ENCODE results near the gene EXTL1.

Gene EXTL1

GRCh38 chr1:26041978-26042377, 20.4 kb downstream of the EXTL1 start:
- TF ChIP-seq Cebpa-rat (IDR thresholded peaks at IDR 0.05), result no peak
- Histone ChIP-seq H3K4me1 (peaks cover 0 to 17% (median 4%) of the 10 kb centered on the region in 10 experiments; a peak in 8 of 20 replicates), H3K9ac (no peak overlapping the region), H3K27ac (no peak overlapping the region), H4K20me1 (peaks cover 0 to 16% (median 0%) of the 10 kb centered on the region in 11 experiments; a peak in 6 of 22 replicates), H3K4me3 (no peak overlapping the region), H3K9me3 (replicated peaks in 1 of 11) (no peaks in the 10 kb centered on the region), H3K36me3 (no peaks in the 10 kb centered on the region), H3K27me3 (peaks cover 31 to 51% (median 43%) of the 10 kb centered on the region in 11 experiments), H3K4me2 (no peak overlapping the region)

- peaks cover 0 to 16% (median 0%) of the 10 kb centered on the region in 11 experiments; a peak in 6 of 22 replicates for H4K20me1 ChIP-seq
- no peak overlapping the region for H3K9ac ChIP-seq
- no peak for TF ChIP-seq Cebpa-rat (IDR thresholded peaks at IDR 0.05)
- peaks cover 0 to 5% (median 0%) of the 10 kb centered on the region in 10 experiments; a peak in 4 of 20 replicates for H3K4me1 ChIP-seq
- H3K27ac ChIP-seq, result no peak overlapping the region
- H3K4me3 ChIP-seq, result no peak overlapping the region
- peaks cover 49 to 69% (median 61%) of the 10 kb centered on the region in 11 experiments for H3K27me3 ChIP-seq
- no peaks in the 10 kb centered on the region for H3K9me3 ChIP-seq (replicated peaks in 1 of 11)
- no peak overlapping the region for H3K4me2 ChIP-seq
- no peaks in the 10 kb centered on the region for H3K36me3 ChIP-seq
Measured at GRCh38 chr1:26043765-26044164, 22.2 kb downstream of the EXTL1 start.

- no peak for TF ChIP-seq Cebpa-rat (IDR thresholded peaks at IDR 0.05)
- no peak overlapping the region for H3K9ac ChIP-seq
- H3K4me2 ChIP-seq, result no peak overlapping the region
Measured at GRCh38 chr1:26044414-26044813, 22.8 kb downstream of the EXTL1 start.

GRCh38 chr1:26044971-26045721, 23.6 kb downstream of the EXTL1 start:
- Histone ChIP-seq H3K27ac (no peak overlapping the region), H4K20me1 (peaks cover 0 to 16% (median 0%) of the 10 kb centered on the region in 11 experiments; a peak in 6 of 22 replicates), H3K27me3 (peaks cover 51 to 81% (median 70%) of the 10 kb centered on the region in 11 experiments), H3K9ac (no peak overlapping the region), H3K36me3 (no peaks in the 10 kb centered on the region), H3K4me2 (no peak overlapping the region), H3K9me3 (replicated peaks in 1 of 11) (no peaks in the 10 kb centered on the region), H3K4me1 (peaks cover 0 to 9% (median 0%) of the 10 kb centered on the region in 10 experiments; a peak in 3 of 20 replicates), H3K4me3 (no peak overlapping the region)
- TF ChIP-seq Cebpa-rat (IDR thresholded peaks at IDR 0.05), result no peak

More at GRCh38 chr1:26044414-26044813, 22.8 kb downstream of the EXTL1 start:
- peaks cover 51 to 75% (median 66%) of the 10 kb centered on the region in 11 experiments for H3K27me3 ChIP-seq
- no peak overlapping the region for H3K27ac ChIP-seq
- no peaks in the 10 kb centered on the region for H3K36me3 ChIP-seq
- no peaks in the 10 kb centered on the region for H3K9me3 ChIP-seq (replicated peaks in 1 of 11)
- H4K20me1 ChIP-seq, result peaks cover 0 to 16% (median 0%) of the 10 kb centered on the region in 11 experiments; a peak in 6 of 22 replicates
- H3K4me3 ChIP-seq, result no peak overlapping the region
- peaks cover 0 to 5% (median 2%) of the 10 kb centered on the region in 10 experiments; a peak in 7 of 20 replicates for H3K4me1 ChIP-seq

- Histone ChIP-seq H4K20me1 (peaks cover 0 to 16% (median 0%) of the 10 kb centered on the region in 11 experiments; a peak in 6 of 22 replicates), H3K9me3 (replicated peaks in 1 of 11) (no peaks in the 10 kb centered on the region), H3K9ac (no peak within 1 kb of the TSS), H3K27ac (no peak within 1 kb of the TSS), H3K4me2 (no peak within 1 kb of the TSS), H3K36me3 (no peaks in the 10 kb centered on the region), H3K27me3 (peaks cover 51 to 83% (median 70%) of the 10 kb centered on the region in 11 experiments), H3K4me1 (peaks cover 0 to 9% (median 0%) of the 10 kb centered on the region in 10 experiments; a peak in 3 of 20 replicates), H3K4me3 (no peak within 1 kb of the TSS)
- TF ChIP-seq Cebpa-rat (IDR thresholded peaks at IDR 0.05), result no peak
Measured at GRCh38 chr1:26045722-26046245, 24.2 kb downstream of the EXTL1 start, which contains the start of gene SLC30A2. TSS of gene SLC30A2 (minus strand) at chr1:26046118. CDS start at chr1:26045896, 222 bp downstream.

GRCh38 chr1:26046246-26047095, 24.9 kb downstream of the EXTL1 start:
- no peak overlapping the region for H3K9ac ChIP-seq
- TF ChIP-seq Cebpa-rat (IDR thresholded peaks at IDR 0.05), result no peak
- no peaks in the 10 kb centered on the region for H3K36me3 ChIP-seq
- peaks cover 51 to 83% (median 70%) of the 10 kb centered on the region in 11 experiments for H3K27me3 ChIP-seq
- no peak overlapping the region for H3K4me2 ChIP-seq
- no peak overlapping the region for H3K27ac ChIP-seq
- peaks cover 0 to 9% (median 0%) of the 10 kb centered on the region in 10 experiments; a peak in 4 of 20 replicates for H3K4me1 ChIP-seq
- peaks cover 0 to 16% (median 0%) of the 10 kb centered on the region in 11 experiments; a peak in 6 of 22 replicates for H4K20me1 ChIP-seq
- H3K9me3 ChIP-seq (replicated peaks in 1 of 11), result no peaks in the 10 kb centered on the region
- no peak overlapping the region for H3K4me3 ChIP-seq

- no peak overlapping the region for H3K4me2 ChIP-seq
- H3K4me3 ChIP-seq, result no peak overlapping the region
- H3K4me1 ChIP-seq, result peaks cover 0 to 9% (median 0%) of the 10 kb centered on the region in 10 experiments; a peak in 4 of 20 replicates
- H3K9ac ChIP-seq, result no peak overlapping the region
- no peaks in the 10 kb centered on the region for H3K36me3 ChIP-seq
- no peaks in the 10 kb centered on the region for H3K9me3 ChIP-seq (replicated peaks in 1 of 11)
- TF ChIP-seq Cebpa-rat (IDR thresholded peaks at IDR 0.05), result no peak
- peaks cover 0 to 16% (median 0%) of the 10 kb centered on the region in 11 experiments; a peak in 6 of 22 replicates for H4K20me1 ChIP-seq
- H3K27me3 ChIP-seq, result peaks cover 51 to 78% (median 70%) of the 10 kb centered on the region in 11 experiments
- H3K27ac ChIP-seq, result no peak overlapping the region
Measured at GRCh38 chr1:26047278-26047874, 25.8 kb downstream of the EXTL1 start.

- Histone ChIP-seq H3K4me3 (no peak overlapping the region), H3K4me2 (peak overlapping the region in 2 of 11 experiments; percentile 27 to 48; a peak in 3 of 22 replicates), H3K36me3 (no peaks in the 10 kb centered on the region), H3K4me1 (peaks cover 6 to 19% (median 9%) of the 10 kb centered on the region in 10 experiments; a peak in 19 of 20 replicates), H4K20me1 (peaks cover 0 to 16% (median 0%) of the 10 kb centered on the region in 11 experiments; a peak in 6 of 22 replicates), H3K9me3 (replicated peaks in 1 of 11) (no peaks in the 10 kb centered on the region), H3K27ac (no peak overlapping the region), H3K9ac (no peak overlapping the region), H3K27me3 (peaks cover 40 to 55% (median 50%) of the 10 kb centered on the region in 11 experiments)
- TF ChIP-seq Cebpa-rat (IDR thresholded peaks at IDR 0.05), result no peak
Measured at GRCh38 chr1:26049531-26050247, 28.1 kb downstream of the EXTL1 start.
